K562 (cell line): ENCODE measurements around the gene FAM240A. TPM values are rescaled to one million over a fixed set of nuclear protein-coding genes. Genes with fewer than 3 reads are reported as not detected.

ENCODE experiments used
- ATAC-seq: fragments of 200-7000 bp; cut with Tn5 transposase; 3 replicates; pipeline ENCODE4 v1.9.1; 2020; ENCODE audit warnings: moderate library complexity
- BruUV-seq: library from RNA; stranded (reverse); fragments of 400-500 nt; replicated peaks from 2 replicates; lab custom pipeline; 2021; lab: Mats Ljungman, UMichigan
- CTCF ChIA-PET: fragments of 300-600 bp; formaldehyde crosslinking; extraction: SDS; loops from one replicate; lab custom pipeline; 2021; ENCODE audit warnings: low intra/inter-chr PET ratio; lab: Yijun Ruan, JAX
- POLR2A ChIA-PET: fragments of 300-600, 350-650 bp; sonication (Branson Sonifier 250); formaldehyde crosslinking; extraction: SDS; loops from one replicate; lab custom pipeline; 2021; ENCODE audit warnings: antibody characterized with exemption, inconsistent platforms; lab: Yijun Ruan, JAX
- DNase-seq, 4 experiments: peaks; one replicate each; pipeline versions ENCODE4 v3.0.0 to v3.0.0-alpha.2; 2011 to 2018; ENCODE audit warnings: low spot score in 3 of 4, mixed read lengths in 3 of 4; ENCODE audit errors: extremely low read depth in 1 of 4
- FAIRE-seq: peaks from 2 replicates; lab custom pipeline; 2011; peaks lifted over from hg19 to GRCh38; lab: Jason Lieb, UNC
- H2AFZ ChIP-seq: 2 replicates; pipeline ENCODE4 v1.6.0; 2011; ENCODE audit warnings: low read depth, low read length, control low read depth, inconsistent platforms
- H3K27ac ChIP-seq: fragments of 200-600 bp; 3 replicates; pipeline ENCODE4 v1.8.0; 2011; ENCODE audit warnings: low read depth, mild to moderate bottlenecking, control low read depth, inconsistent platforms, low read length, moderate library complexity, mixed read lengths; ENCODE audit errors: extremely low read depth
- H3K27me3 ChIP-seq, 2 experiments: fragments of 300-600 bp in 1 of 2; 2 replicates in 1 of 2; 3 replicates in 1 of 2; pipeline versions ENCODE4 v1.6.0 to v1.8.0; 2011; ENCODE audit warnings: inconsistent platforms in 2 of 2, low read length in 2 of 2, mild to moderate bottlenecking in 1 of 2, mixed read lengths in 1 of 2, moderate library complexity in 1 of 2; ENCODE audit not compliant: control insufficient read depth in 2 of 2, insufficient read depth in 2 of 2
- H3K36me3 ChIP-seq: fragments of 300-600 bp; 3 replicates; pipeline ENCODE4 v1.8.0; 2011; ENCODE audit warnings: mild to moderate bottlenecking, low read length, inconsistent platforms; ENCODE audit not compliant: control insufficient read depth, insufficient read depth
- H3K4me1 ChIP-seq, 2 experiments: fragments of 200-600 bp in 1 of 2; replicated peaks in 1 of 2; 2 replicates in 1 of 2; 3 replicates in 1 of 2; pipeline versions ENCODE4 v1.5.1 to v1.8.0; 2011; ENCODE audit warnings: inconsistent platforms in 2 of 2, low read length in 2 of 2, mild to moderate bottlenecking in 1 of 2, mixed read lengths in 1 of 2, moderate library complexity in 1 of 2; ENCODE audit not compliant: control insufficient read depth in 2 of 2, insufficient read depth in 2 of 2
- H3K4me2 ChIP-seq: 2 replicates; pipeline ENCODE4 v1.6.1; 2011; ENCODE audit warnings: low read length, control low read depth, inconsistent platforms, mixed read lengths; ENCODE audit not compliant: insufficient read depth
- H3K4me3 ChIP-seq: fragments of 200-600 bp; sonication (generic), shearing (Covaris generic); 2 replicates; pipeline ENCODE4 v1.5.1; 2016; ENCODE audit warnings: control low read depth, inconsistent platforms
- H3K79me2 ChIP-seq: fragments of 200-600 bp; 3 replicates; pipeline ENCODE4 v1.8.0; 2011; ENCODE audit warnings: low read length, inconsistent platforms; ENCODE audit not compliant: control insufficient read depth, insufficient read depth
- H3K9ac ChIP-seq, 2 experiments: 2 replicates each; pipeline versions ENCODE4 v1.6.0 to v1.6.1; 2011; ENCODE audit warnings: low read depth in 2 of 2, low read length in 2 of 2, control low read depth in 1 of 2, inconsistent platforms in 1 of 2, mild to moderate bottlenecking in 1 of 2, mixed read lengths in 1 of 2; ENCODE audit not compliant: insufficient read depth in 1 of 2
- H3K9me1 ChIP-seq: one replicate; pipeline ENCODE4 v1.6.0; 2011; ENCODE audit warnings: inconsistent platforms, mild to moderate bottlenecking, low read length, moderate library complexity; ENCODE audit not compliant: control insufficient read depth, insufficient read depth
- H3K9me3 ChIP-seq: replicated peaks from 2 replicates; pipeline ENCODE4 v1.5.1; 2011; ENCODE audit warnings: low read depth, low read length, inconsistent platforms; ENCODE audit not compliant: control insufficient read depth, insufficient read depth
- H4K20me1 ChIP-seq: replicated peaks from 2 replicates; pipeline ENCODE4 v1.6.1; 2011; ENCODE audit warnings: low read length, inconsistent platforms, mixed read lengths; ENCODE audit not compliant: control insufficient read depth, insufficient read depth
- ATF1 ChIP-seq, 2 experiments: fragments of 450-650 bp in 1 of 2; IDR thresholded peaks; 2 replicates each; pipeline ENCODE4 v1.6.1; 2016; ENCODE audit warnings: missing compliant biosample characterization in 1 of 2, missing genetic modification characterization in 1 of 2
- CBFA2T3 ChIP-seq: fragments of 450-650 bp; IDR thresholded peaks from 2 replicates; pipeline ENCODE4 v1.6.1; 2017
- ELK1 ChIP-seq: sonication (generic); formaldehyde crosslinking; IDR thresholded peaks from 2 replicates; pipeline ENCODE4 v1.8.1; 2022; ENCODE audit warnings: missing genetic modification reagents
- ELK3 ChIP-seq: fragments of 450-650 bp; formaldehyde crosslinking; IDR thresholded peaks from 2 replicates; pipeline ENCODE4 v1.4.0; 2020; ENCODE audit warnings: mild to moderate bottlenecking
- GATAD2A ChIP-seq: fragments of 450-650 bp; IDR thresholded peaks from 2 replicates; pipeline ENCODE4 v1.6.1; 2017
- SAP30 ChIP-seq: fragments of 200-600 bp; sonication (generic); IDR thresholded peaks from 2 replicates; pipeline ENCODE4 v1.6.1; 2012; ENCODE audit warnings: borderline replicate concordance, low read depth, mild to moderate bottlenecking, moderate library complexity, low read length, control low read depth, inconsistent platforms; ENCODE audit not compliant: insufficient read depth, poor library complexity, severe bottlenecking
- SMARCA5 ChIP-seq: fragments of 450-650 bp; IDR thresholded peaks from 2 replicates; pipeline ENCODE4 v1.6.1; 2016
- TCF7 ChIP-seq: sonication (generic); IDR thresholded peaks from 2 replicates; pipeline ENCODE4 v1.6.1; 2016; ENCODE audit warnings: antibody characterized with exemption, borderline replicate concordance
- TEAD2 ChIP-seq: fragments of 450-650 bp; IDR thresholded peaks from 2 replicates; pipeline ENCODE4 v1.6.1; 2016; ENCODE audit warnings: missing genetic modification characterization, control low read depth, missing compliant biosample characterization
- ZKSCAN8 ChIP-seq: fragments of 200-800 bp; sonication (Bioruptor generic); IDR thresholded peaks from 2 replicates; pipeline ENCODE4 v1.6.1; 2016; ENCODE audit warnings: missing genetic modification characterization, missing compliant biosample characterization
- ZNF57 ChIP-seq: fragments of 450-650 bp; formaldehyde crosslinking; IDR thresholded peaks from 2 replicates; pipeline ENCODE4 v1.4.0; 2020; ENCODE audit warnings: mild to moderate bottlenecking, moderate library complexity
- ZZZ3 ChIP-seq: fragments of 450-650 bp; IDR thresholded peaks from 2 replicates; pipeline ENCODE4 v1.6.1; 2016; ENCODE audit warnings: antibody characterized with exemption, mild to moderate bottlenecking, moderate library complexity
- WGBS: fragments of 100-300 bp; shearing (Covaris generic); methylation state at CpG from one replicate; pipeline ENCODE4 v1.1.6; 2016; ENCODE audit warnings: low coverage, mixed read lengths; ENCODE audit not compliant: insufficient coverage; ENCODE audit errors: missing lambda C conversion rate; 5-methylcytosine and 5-hydroxymethylcytosine counted together
- in situ Hi-C: fragments of 300-500 bp; cut with MboI; formaldehyde crosslinking; loops from 4 replicates; pipeline ENCODE4 v1.15.0; 2018; ENCODE audit warnings: inconsistent platforms, mixed read lengths
- intact Hi-C: fragments of 100-400 bp; cut with micrococcal nuclease; formaldehyde crosslinking; loops from 2 replicates; pipeline ENCODE4 v1.14.2; 2022
- polyA plus RNA-seq, 8 experiments: library from polyadenylated mRNA; depleted of rRNA in 4 of 8; stranded (reverse) in 5 of 8; unstranded in 3 of 8; fragments of >200 nt; fragmentation: Nextera tagmentation in 2 of 8; fragmentation: Illumina TruSeq in 1 of 8; extraction: Ambion mirVana in 2 of 8; extraction: Trizol in 1 of 8; gene quantifications; 2 replicates each; pipeline versions ENCODE4 v1.2.1 to v1.2.3, GENCODE V29; 2011 to 2014; ENCODE audit warnings: inconsistent platforms in 1 of 8, missing spikeins in 1 of 8
- total RNA-seq, 7 experiments: library from RNA; depleted of rRNA in 6 of 7; stranded (reverse); fragments of >200 nt in 6 of 7; fragmentation: Illumina TruSeq in 2 of 7; extraction: Trizol in 2 of 7; gene quantifications; 2 replicates each; pipeline versions ENCODE4 v1.2.1 to v1.2.3, GENCODE V29; 2011 to 2021; ENCODE audit warnings: low replicate concordance in 1 of 7
- TF ChIP-seq, protein P1 (sequence below), 2 experiments: fragments of 450-650 bp in 1 of 2; IDR thresholded peaks; 2 replicates each; pipeline ENCODE4 v1.6.1; 2011 to 2017; ENCODE audit warnings: low read depth in 2 of 2, antibody characterized with exemption in 1 of 2, borderline replicate concordance in 1 of 2, low read length in 1 of 2, mild to moderate bottlenecking in 1 of 2, mixed read lengths in 1 of 2; ENCODE audit not compliant: control insufficient read depth in 1 of 2

FAM240A gene
- total and polyA plus RNA-seq, 9 of the 15 experiments (the other 6 are each of a cell fraction or from before 2014, with no cell fraction given): not detected

GRCh38 chr3:46595819-46596314 lies 16.5 kb upstream of the FAM240A start (continued):
- no peak for TF ChIP-seq ELK1 (CRISPR knock-in tag)
- TF ChIP-seq, all 486 proteins: peak for 0

DNA sequence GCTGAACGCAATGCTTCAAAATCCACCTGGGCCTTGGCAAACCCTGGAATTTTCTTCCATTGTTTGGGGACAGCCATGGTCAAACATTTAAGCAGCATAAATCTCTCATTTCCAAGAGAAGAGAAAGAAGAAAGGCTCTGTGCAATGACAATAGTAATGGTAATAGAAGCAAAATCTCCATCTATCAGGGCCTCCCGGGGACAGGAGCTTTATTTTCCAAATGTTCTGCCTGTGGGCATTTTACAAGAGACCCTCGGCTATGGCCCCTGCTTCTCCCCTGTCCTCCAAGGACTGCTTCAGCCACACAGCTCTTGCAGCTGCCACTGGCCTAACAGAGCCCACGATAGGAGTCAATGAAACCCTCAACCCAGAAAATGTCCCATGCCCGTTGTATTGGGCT lies 12.7 kb upstream of the FAM240A start:
- no peak for TF ChIP-seq TEAD2 (tag)
- TF ChIP-seq ZKSCAN8 (CRISPR knock-in tag): no peak
- TF ChIP-seq ELK3: no peak
- TF ChIP-seq SMARCA5: no peak
- TF ChIP-seq GATAD2A: no peak
- TF ChIP-seq ATF1 (CRISPR knock-in tag; IDR thresholded peaks at IDR 0.05): no peak
- no peak for TF ChIP-seq ATF1 (tag; IDR thresholded peaks at IDR 0.05)
- no peak for TF ChIP-seq SAP30
- TF ChIP-seq CBFA2T3: no peak
- TF ChIP-seq ZNF57 (CRISPR knock-in tag): no peak
- no peak for TF ChIP-seq ZZZ3
- TF ChIP-seq, protein P1, sequence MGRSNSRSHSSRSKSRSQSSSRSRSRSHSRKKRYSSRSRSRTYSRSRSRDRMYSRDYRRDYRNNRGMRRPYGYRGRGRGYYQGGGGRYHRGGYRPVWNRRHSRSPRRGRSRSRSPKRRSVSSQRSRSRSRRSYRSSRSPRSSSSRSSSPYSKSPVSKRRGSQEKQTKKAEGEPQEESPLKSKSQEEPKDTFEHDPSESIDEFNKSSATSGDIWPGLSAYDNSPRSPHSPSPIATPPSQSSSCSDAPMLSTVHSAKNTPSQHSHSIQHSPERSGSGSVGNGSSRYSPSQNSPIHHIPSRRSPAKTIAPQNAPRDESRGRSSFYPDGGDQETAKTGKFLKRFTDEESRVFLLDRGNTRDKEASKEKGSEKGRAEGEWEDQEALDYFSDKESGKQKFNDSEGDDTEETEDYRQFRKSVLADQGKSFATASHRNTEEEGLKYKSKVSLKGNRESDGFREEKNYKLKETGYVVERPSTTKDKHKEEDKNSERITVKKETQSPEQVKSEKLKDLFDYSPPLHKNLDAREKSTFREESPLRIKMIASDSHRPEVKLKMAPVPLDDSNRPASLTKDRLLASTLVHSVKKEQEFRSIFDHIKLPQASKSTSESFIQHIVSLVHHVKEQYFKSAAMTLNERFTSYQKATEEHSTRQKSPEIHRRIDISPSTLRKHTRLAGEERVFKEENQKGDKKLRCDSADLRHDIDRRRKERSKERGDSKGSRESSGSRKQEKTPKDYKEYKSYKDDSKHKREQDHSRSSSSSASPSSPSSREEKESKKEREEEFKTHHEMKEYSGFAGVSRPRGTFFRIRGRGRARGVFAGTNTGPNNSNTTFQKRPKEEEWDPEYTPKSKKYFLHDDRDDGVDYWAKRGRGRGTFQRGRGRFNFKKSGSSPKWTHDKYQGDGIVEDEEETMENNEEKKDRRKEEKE (IDR thresholded peaks at IDR 0.05; ENCODE audit: borderline replicate concordance in 1 of 2, control insufficient read depth in 1 of 2, low read depth in 2 of 2, low read length in 1 of 2): no peak
- TF ChIP-seq TCF7: no peak
- TF ChIP-seq, all 486 proteins: peak for 0
- in situ Hi-C loops (no loop called here), intact Hi-C loops (no loop called here)
- no peak for ATAC-seq
- BruUV-seq: no TSS peak
- no peak overlapping the region for H3K4me3 ChIP-seq
- H4K20me1 ChIP-seq: 0 out of 2 replicates have a peak, but pooled peaks cover 4% of the 10 kb centered on the region
- ChIA-PET POLR2A (interaction anchor here (0.6 to 1.4 kb wide), 5 partner anchors 9 to 786 kb away, joined by 3 to 6 read pairs (median 4); partner anchors contain the start of gene PTPN23), CTCF (no interaction called here)
- DNase-seq: no peak
- H3K9me1 ChIP-seq: no peaks in the 10 kb centered on the region
- no peaks in the 10 kb centered on the region for H3K9me3 ChIP-seq
- H3K36me3 ChIP-seq: no peaks in the 10 kb centered on the region
- no peak overlapping the region for H3K9ac ChIP-seq
- no peak overlapping the region for H3K4me2 ChIP-seq
- H2AFZ ChIP-seq: no peak overlapping the region
- H3K79me2 ChIP-seq: no peaks in the 10 kb centered on the region
- no peak overlapping the region for H3K27ac ChIP-seq
- FAIRE-seq: no peak
- H3K27me3 ChIP-seq: peaks cover 33 to 34% of the 10 kb centered on the region in 2 experiments
- 1% methylated on average over 5 of the region's 5 CpGs for WGBS
- no peaks in the 10 kb centered on the region for H3K4me1 ChIP-seq
